Colonic mucosa (tissue), 4 donors: ENCODE results near the gene ROBO3. TPM values are rescaled to one million over a fixed set of nuclear protein-coding genes. Genes with fewer than 3 reads are reported as not detected.

ENCODE experiments used
- DNase-seq: peaks from one replicate; pipeline ENCODE4 v3.0.0-alpha.2; 2020
- H3K27ac ChIP-seq: fragments of 200-600 bp; one replicate; pipeline ENCODE4 v1.8.0; 2021
- H3K27me3 ChIP-seq: fragments of 200-600 bp; one replicate; pipeline ENCODE4 v1.8.0; 2021
- H3K36me3 ChIP-seq: fragments of 200-600 bp; one replicate; pipeline ENCODE4 v1.8.0; 2021
- H3K4me1 ChIP-seq: fragments of 200-600 bp; one replicate; pipeline ENCODE4 v1.8.0; 2021; ENCODE audit warnings: mild to moderate bottlenecking
- H3K4me3 ChIP-seq: fragments of 200-600 bp; one replicate; pipeline ENCODE4 v1.8.0; 2021
- H3K9ac ChIP-seq, 2 donors: one replicate each; pipeline ENCODE4 v1.7.0; 2013; ENCODE audit warnings: control low read depth in 2 of 2, low read depth in 2 of 2, low read length in 2 of 2
- H3K9me3 ChIP-seq: fragments of 200-600 bp; one replicate; pipeline ENCODE4 v1.8.0; 2021
- CTCF ChIP-seq: fragments of 200-600 bp; IDR thresholded peaks from one replicate; pipeline ENCODE4 v1.8.0; 2022; ENCODE audit warnings: antibody characterized with exemption, mild to moderate bottlenecking
- intact Hi-C: fragments of 100-400 bp; cut with DNase I; formaldehyde crosslinking; loops from one replicate; pipeline ENCODE4 v1.14.1; 2022
- total RNA-seq, 2 donors: library from RNA; stranded (reverse); fragmentation: NEBNext Ultra II Directional in 1 of 2; extraction: Animal tissue kit (Norgen Biotek cat#: 25700) in 1 of 2; gene quantifications; one replicate each; pipeline ENCODE4 v1.2.1, GENCODE V29; 2021
- donor health status: healthy.
- donor health status: DM: no; HTN: no; CAD: no.
- donor health status: DM: no; HTN: no; CAD: no.

ROBO3 gene
- 1 to 10 TPM; 7.8 to 8.0 TPM for total RNA-seq

- Histone ChIP-seq H3K9ac (no peak within 1 kb of the TSS), H3K4me1 (peaks cover 11% of the 10 kb centered on the region), H3K4me3 (peak within 1 kb of the TSS; percentile 18), H3K27ac (no peak within 1 kb of the TSS), H3K36me3 (no peaks in the 10 kb centered on the region), H3K27me3 (peaks cover 78% of the 10 kb centered on the region), H3K9me3 (no peaks in the 10 kb centered on the region)
- no peak for DNase-seq
- no peak for TF ChIP-seq CTCF
- intact Hi-C loops = no loop called here
These were observed at the start of gene ROBO3 for GRCh38 chr11:124865181-124865901. TSS of gene ROBO3 (plus strand) at chr11:124865432. CDS start at chr11:124865578, 146 bp downstream.

- no peaks in the 10 kb centered on the region for H3K9me3 ChIP-seq
- no peak overlapping the region for H3K27ac ChIP-seq
- DNase-seq = peak; percentile 66
- intact Hi-C loops = no loop called here
- H3K9ac ChIP-seq = no peak overlapping the region
- no peak overlapping the region for H3K4me3 ChIP-seq
- H3K36me3 ChIP-seq = no peaks in the 10 kb centered on the region
- no peak for TF ChIP-seq CTCF
- H3K27me3 ChIP-seq = no peaks in the 10 kb centered on the region
- no peaks in the 10 kb centered on the region for H3K4me1 ChIP-seq
These were observed 48.2 kb upstream of the ROBO3 start for GRCh38 chr11:124817036-124817435.

GRCh38 chr11:124821995-124822730, 43.1 kb upstream of the ROBO3 start:
- H3K36me3 ChIP-seq = no peaks in the 10 kb centered on the region
- H3K27ac ChIP-seq = no peak overlapping the region
- H3K27me3 ChIP-seq = no peaks in the 10 kb centered on the region
- no peak for DNase-seq
- TF ChIP-seq CTCF = no peak
- no peak overlapping the region for H3K4me3 ChIP-seq
- intact Hi-C loops = no loop called here
- H3K9me3 ChIP-seq = no peaks in the 10 kb centered on the region
- H3K9ac ChIP-seq = no peak overlapping the region
- no peaks in the 10 kb centered on the region for H3K4me1 ChIP-seq

- peak; percentile 58 for DNase-seq
- Histone ChIP-seq H3K36me3 (no peaks in the 10 kb centered on the region), H3K4me3 (no peak overlapping the region), H3K9me3 (no peaks in the 10 kb centered on the region), H3K27me3 (no peaks in the 10 kb centered on the region), H3K9ac (no peak overlapping the region), H3K4me1 (no peaks in the 10 kb centered on the region), H3K27ac (no peak overlapping the region)
- TF ChIP-seq CTCF = no peak
- intact Hi-C loops = no loop called here
These were observed 41.5 kb upstream of the ROBO3 start for GRCh38 chr11:124823512-124824376.

- no peak for DNase-seq
- Histone ChIP-seq H3K9me3 (no peaks in the 10 kb centered on the region), H3K27me3 (no peaks in the 10 kb centered on the region), H3K27ac (no peak overlapping the region), H3K4me1 (no peaks in the 10 kb centered on the region), H3K9ac (no peak overlapping the region), H3K36me3 (no peaks in the 10 kb centered on the region), H3K4me3 (no peak overlapping the region)
- TF ChIP-seq CTCF = no peak
- intact Hi-C loops = no loop called here
These were observed 39.4 kb upstream of the ROBO3 start for GRCh38 chr11:124825876-124826275.
